Stimulated activated CD8-positive, alpha-beta memory T cell treated with anti-CD3 and anti-CD28 coated beads, Interleukin-15, amount 100 ng/mL, for 4 hours (primary cell): Measurements from ENCODE around the gene PPP1R12B.
"Not testable (repeated sequence)": the region's sequence is repeated elsewhere in the genome, so short reads cannot be mapped to it uniquely, and the experiment has no call there.

Experiments
- DNase-seq, 2 donors: peaks; one replicate each; pipeline ENCODE4 v3.0.0-alpha.2; 2020; ENCODE audit warnings: low read depth in 2 of 2

The PPP1R12B gene

GRCh38 chr1:202343652-202344349, 4.7 kb upstream of the PPP1R12B start:
- DNase-seq: no peak

DNA sequence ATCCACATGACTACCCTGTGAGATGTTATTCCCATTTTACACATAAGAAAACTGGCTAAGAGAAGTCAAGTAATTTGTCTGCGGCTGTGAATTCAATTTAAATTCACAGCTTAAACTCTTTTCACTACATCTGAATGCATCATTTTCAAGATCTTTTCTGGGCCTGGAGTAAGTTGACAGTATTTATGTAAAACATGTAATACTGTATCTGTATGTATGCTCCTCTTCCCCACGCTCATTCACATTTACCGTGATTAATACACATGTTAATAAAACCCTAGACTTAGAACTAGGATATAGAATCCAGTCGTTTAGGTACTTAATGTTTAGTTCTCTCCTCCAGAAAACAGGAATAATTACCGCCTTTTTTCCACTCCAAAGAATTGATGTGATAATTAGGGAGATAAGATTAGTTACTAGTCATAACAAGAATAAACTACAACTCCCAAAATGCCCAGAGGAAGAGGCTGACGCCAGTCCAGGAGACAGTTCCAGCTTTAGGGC, 442 bp upstream of the PPP1R12B start:
- no peak for DNase-seq

GRCh38 chr1:202349206-202349928, 868 bp downstream of the PPP1R12B start:
- DNase-seq: no peak

- no peak for DNase-seq
These were observed 3.2 kb downstream of the PPP1R12B start for GRCh38 chr1:202351725-202352124.

DNA sequence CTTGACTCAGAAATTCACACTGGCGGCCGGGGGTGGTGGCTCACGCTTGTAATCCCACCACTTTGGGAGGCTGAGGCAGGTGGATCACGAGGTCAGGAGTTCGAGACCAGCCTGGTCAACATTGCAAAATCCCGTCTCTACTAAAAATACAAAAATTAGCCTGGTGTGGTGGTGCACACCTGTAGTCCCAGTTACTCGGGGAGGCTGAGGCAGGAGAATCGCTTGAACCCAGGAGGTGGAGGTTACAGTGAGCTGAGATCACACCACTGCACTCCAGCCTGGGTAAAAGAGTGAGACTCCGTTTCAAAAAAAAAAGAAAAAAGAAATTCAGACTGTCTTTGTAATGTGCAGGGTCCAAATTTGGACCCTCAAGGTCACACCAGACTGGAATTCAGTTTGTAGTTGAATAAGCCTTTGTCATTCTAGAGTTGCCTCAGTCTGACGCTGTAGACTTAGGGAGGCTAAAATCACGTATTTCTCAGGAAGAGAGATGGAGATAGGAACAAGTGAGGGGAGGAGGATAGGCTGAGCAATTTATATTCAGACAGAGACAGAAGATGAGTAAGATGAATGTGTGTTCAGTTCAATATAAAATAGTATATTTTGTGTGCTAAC, 4.2 kb downstream of the PPP1R12B start:
- DNase-seq: not testable (repeated sequence)

DNA sequence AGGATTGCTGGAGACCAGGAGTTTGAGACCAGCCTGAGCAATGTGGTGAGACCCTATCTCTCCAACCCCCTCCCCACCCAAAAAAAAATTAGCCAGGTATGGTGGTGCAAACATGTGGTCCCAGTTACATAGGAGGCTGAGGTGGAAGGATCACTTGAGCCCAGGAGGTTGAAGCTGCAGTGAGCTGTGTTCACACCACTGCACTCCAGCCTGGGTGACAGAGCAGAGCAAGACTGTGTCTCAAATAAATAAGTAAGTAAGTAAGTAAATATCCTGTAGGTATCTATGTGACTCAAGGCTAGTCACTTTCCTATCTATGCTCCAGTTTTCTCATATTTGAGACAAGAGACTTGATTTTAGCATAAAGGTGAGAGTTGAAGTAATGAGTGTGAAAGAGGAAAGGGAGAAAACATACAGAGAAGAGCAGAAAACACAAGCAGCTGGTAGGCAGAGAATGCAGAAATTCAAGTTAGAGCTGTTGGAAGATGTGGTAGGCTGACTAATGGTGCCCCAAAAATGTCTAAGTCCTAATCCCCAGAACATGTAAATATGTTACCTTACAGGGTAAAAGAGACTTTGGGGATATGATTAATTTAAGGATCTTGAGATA, 7.5 kb downstream of the PPP1R12B start:
- no peak for DNase-seq

- DNase-seq: no peak
These were observed 9.0 kb downstream of the PPP1R12B start for GRCh38 chr1:202357506-202357905.

DNA sequence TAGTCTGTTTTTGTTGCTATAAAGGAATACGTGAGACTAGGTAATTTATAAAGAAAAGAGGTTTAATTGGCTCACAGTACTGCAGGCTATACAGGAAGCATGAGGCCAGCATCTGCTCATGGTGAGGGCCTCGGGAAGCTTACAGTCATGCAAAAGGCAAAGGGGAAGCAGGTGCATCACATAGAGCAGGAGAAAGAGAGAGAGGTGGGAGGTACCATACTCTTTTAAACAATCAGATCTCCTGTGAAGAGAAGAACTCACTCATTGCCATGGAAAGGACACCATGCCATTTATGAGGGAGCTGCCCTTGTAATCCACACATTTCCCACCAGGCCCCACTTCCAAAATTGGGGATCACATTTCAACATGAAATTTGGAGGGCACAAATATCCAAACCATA, 12.7 kb downstream of the PPP1R12B start:
- DNase-seq: no peak

GRCh38 chr1:202361701-202362100, 13.2 kb downstream of the PPP1R12B start:
- no peak for DNase-seq

DNA sequence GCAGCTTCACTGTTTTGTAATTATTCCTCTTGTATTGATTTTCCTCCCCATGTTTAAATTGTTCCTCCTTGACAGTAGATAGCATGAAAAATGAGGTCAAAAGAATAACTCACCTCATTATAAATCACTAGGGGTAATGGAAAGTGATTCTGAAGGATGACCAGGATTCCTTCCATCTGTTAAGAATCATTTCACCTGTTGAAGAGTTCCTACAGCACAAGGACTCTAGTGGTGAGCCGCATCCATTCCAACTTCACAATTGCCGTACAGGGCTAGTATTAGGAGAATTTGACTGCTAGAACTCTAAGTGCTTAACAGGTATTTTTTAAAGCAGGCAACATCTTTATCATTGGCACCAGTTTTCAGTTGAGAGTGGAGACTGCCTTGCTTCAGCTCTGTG, 13.7 kb downstream of the PPP1R12B start:
- no peak for DNase-seq

DNA sequence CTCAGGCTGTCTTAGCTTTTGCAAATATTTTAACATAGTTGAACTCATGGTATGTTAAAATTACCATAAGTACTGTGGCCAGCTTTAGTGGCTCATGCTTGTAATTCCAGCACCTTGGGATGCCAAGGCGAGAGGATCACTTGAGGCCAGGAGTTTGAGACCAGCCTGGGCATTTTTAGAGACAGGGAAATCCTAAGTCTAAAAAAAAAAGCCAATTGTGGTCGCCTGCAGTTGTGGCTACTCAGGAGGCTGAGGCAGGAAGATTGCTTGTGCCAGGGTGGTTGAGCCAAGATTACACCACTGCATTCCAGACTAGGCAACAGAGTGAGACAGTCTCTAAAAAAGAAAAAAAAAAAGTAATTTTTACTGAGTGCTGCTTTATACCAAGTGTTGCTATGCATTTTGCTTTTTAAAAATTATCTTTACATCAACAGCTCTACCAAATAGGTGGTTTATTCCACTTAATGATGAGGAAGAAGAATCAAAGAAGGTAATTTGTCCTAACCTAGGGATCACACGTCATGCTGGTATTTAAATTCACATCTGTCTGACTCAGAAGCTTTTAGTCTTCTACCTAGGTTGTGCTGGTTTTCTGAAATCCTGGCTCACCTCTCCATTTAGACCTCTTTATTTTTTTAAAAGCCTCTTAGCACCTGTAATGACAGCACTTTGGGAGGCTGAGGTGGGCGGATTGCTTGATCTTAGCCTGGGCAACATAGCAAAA, 16.8 kb downstream of the PPP1R12B start:
- DNase-seq: no peak

- no peak for DNase-seq
These were observed 18.8 kb downstream of the PPP1R12B start for GRCh38 chr1:202367271-202367670.

DNA sequence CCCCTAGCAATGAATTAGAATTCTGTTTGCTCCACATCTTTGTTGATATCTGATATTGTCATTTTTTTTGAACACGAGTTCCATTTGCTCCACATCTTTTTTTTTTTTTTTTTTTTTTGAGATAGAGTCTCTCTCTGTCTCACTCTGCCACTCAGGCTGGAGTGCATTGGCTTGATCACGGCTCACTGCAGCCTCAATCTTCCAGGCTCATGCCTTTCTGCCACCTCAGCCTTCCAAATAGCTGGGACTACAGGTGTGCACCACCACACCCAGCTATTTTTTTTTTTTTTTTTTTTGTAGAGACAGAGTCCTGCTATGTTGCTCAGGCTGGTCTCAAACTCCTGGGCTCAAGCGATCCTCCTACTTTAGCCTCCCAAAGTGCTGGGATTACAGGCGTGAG, 22.4 kb downstream of the PPP1R12B start:
- not testable (repeated sequence) for DNase-seq

DNA sequence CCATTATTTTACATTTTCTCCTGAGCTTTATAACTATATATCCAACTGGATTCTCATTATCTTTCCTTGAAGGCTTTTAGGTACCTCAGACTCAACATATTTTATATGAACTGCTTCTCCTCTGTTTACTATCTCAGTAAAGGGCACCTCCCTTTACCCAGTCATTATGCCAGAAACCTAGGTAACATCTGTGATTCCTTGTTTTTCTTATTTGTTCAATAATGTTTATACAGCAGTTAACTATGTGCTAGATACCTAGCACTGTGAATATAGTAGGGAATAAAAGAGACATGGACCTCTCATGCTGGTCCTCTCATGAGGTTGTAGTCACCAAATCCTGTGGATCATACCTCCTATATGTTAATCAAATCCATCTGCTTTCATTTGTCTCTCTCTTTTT, 25.6 kb downstream of the PPP1R12B start:
- no peak for DNase-seq

DNA sequence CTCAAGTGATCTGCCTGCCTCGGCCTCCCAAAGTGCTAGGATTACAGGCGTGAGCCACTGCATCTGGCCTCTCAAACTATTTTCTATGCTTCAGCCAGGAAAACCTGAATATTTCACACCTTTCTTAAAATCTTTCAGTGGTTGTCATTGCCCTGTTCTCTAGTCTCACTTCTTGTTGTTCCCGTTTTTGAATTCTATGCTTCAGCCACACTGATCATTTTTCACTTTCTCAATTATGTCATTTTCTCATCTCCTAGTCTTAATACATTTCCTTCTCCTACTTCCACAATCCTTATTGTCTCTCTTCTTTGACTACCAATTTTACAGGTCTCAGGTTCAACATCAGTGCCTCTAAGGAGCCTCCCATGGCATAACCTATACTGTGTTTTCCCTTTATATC, 26.7 kb downstream of the PPP1R12B start:
- not testable (repeated sequence) for DNase-seq

GRCh38 chr1:202376247-202376646, 27.7 kb downstream of the PPP1R12B start:
- no peak for DNase-seq

DNA sequence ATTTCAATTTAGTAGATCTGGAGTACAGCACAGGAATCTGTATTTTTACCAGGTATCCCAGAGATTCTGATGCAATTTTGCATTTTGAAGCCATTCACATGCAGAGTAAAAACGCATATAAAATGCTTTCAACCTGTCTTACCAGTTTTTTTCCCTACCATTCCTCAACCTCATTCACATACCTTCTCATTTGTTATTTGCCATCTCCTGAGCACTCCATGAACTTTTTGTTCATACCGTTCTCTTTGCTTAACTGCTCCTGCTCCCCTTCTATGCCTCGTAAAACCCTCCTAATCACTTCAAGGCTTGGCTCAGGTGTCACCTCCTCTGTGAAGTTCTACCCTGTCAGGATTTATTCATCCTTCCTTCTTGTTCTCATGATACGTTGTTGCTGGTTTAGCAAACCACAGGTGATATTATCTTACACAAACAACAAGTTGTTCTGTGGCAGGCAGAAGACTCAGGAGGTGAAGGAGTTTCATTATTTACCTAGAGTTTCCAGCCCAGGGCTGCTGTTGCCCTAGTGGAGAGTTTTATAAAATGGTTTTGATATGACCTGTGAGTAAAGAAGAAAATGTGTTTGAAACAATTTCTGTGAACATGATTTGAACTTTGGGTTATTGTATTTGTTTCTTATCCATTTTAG, 31.5 kb downstream of the PPP1R12B start:
- DNase-seq: not testable (repeated sequence)

GRCh38 chr1:202380535-202380934, 32.0 kb downstream of the PPP1R12B start:
- not testable (repeated sequence) for DNase-seq

- DNase-seq: not testable (repeated sequence)
These were observed 33.4 kb downstream of the PPP1R12B start for GRCh38 chr1:202381867-202382266.

- not testable (repeated sequence) for DNase-seq
These were observed 47.3 kb downstream of the PPP1R12B start for GRCh38 chr1:202395831-202396230.

GRCh38 chr1:202397256-202397655, 48.8 kb downstream of the PPP1R12B start:
- DNase-seq: no peak
